Measurements from ENCODE around the gene HGS.

GRCh38 chr17:81734405-81735263 is 50.8 kb downstream of the HGS start:
- TF ChIP-seq CTCF (conservative IDR thresholded peaks at IDR 0.05; ENCODE audit: low read depth, low read length): no peak
- TF ChIP-seq EZH2 (IDR thresholded peaks at IDR 0.05; ENCODE audit: borderline replicate concordance, low read depth, low read length, poor library complexity, severe bottlenecking): no peak

Measured in A673 (cell line).